HEK293 (cell line): ENCODE measurements around the gene IL16.

Experiments
- ATF2 ChIP-seq: fragments of 450-650 bp; formaldehyde crosslinking; IDR thresholded peaks from 2 replicates; pipeline ENCODE4 v1.5.1; 2016; ENCODE audit warnings: missing biosample characterization, missing genetic modification characterization, low read depth
- BCL11B ChIP-seq: fragments of 450-650 bp; formaldehyde crosslinking; IDR thresholded peaks from 2 replicates; pipeline ENCODE4 v1.5.1; 2016; ENCODE audit warnings: low read depth, missing biosample characterization, missing genetic modification characterization
- FEZF1 ChIP-seq: fragments of 450-650 bp; formaldehyde crosslinking; IDR thresholded peaks from 2 replicates; pipeline ENCODE4 v1.5.1; 2016; ENCODE audit warnings: missing biosample characterization, missing genetic modification characterization
- GFI1B ChIP-seq: fragments of 450-650 bp; formaldehyde crosslinking; IDR thresholded peaks from 2 replicates; pipeline ENCODE4 v1.5.1; 2016; ENCODE audit warnings: missing biosample characterization, missing genetic modification characterization
- IKZF3 ChIP-seq: fragments of 450-650 bp; IDR thresholded peaks from 2 replicates; pipeline ENCODE4 v1.5.0; 2018; ENCODE audit warnings: missing biosample characterization, mild to moderate bottlenecking, missing genetic modification characterization, moderate library complexity
- KLF1 ChIP-seq: fragments of 450-650 bp; formaldehyde crosslinking; IDR thresholded peaks from 2 replicates; pipeline ENCODE4 v1.5.1; 2016; ENCODE audit warnings: missing biosample characterization, missing genetic modification characterization
- KLF7 ChIP-seq: fragments of 450-650 bp; formaldehyde crosslinking; IDR thresholded peaks from 2 replicates; pipeline ENCODE4 v1.5.1; 2016; ENCODE audit warnings: missing biosample characterization, missing genetic modification characterization, borderline replicate concordance
- MZF1 ChIP-seq: fragments of 450-650 bp; formaldehyde crosslinking; IDR thresholded peaks from 2 replicates; pipeline ENCODE4 v1.5.1; 2017; ENCODE audit warnings: missing biosample characterization, missing genetic modification characterization, borderline replicate concordance
- OSR2 ChIP-seq: fragments of 450-650 bp; formaldehyde crosslinking; IDR thresholded peaks from 2 replicates; pipeline ENCODE4 v1.5.1; 2016; ENCODE audit warnings: missing biosample characterization, missing genetic modification characterization
- SCRT1 ChIP-seq: fragments of 450-650 bp; formaldehyde crosslinking; IDR thresholded peaks from 2 replicates; pipeline ENCODE4 v1.5.1; 2016; ENCODE audit warnings: missing biosample characterization, missing genetic modification characterization, borderline replicate concordance
- TRIM28 ChIP-seq: IDR thresholded peaks from 2 replicates; pipeline ENCODE4 v1.6.1; 2011; ENCODE audit warnings: low read length, control low read depth, borderline replicate concordance
- ZBTB17 ChIP-seq: fragments of 450-650 bp; formaldehyde crosslinking; IDR thresholded peaks from 2 replicates; pipeline ENCODE4 v1.5.1; 2016; ENCODE audit warnings: missing biosample characterization, missing genetic modification characterization
- ZBTB20 ChIP-seq: fragments of 450-650 bp; formaldehyde crosslinking; IDR thresholded peaks from 2 replicates; pipeline ENCODE4 v1.5.1; 2016; ENCODE audit warnings: missing biosample characterization, missing genetic modification characterization
- ZBTB21 ChIP-seq: fragments of 450-650 bp; formaldehyde crosslinking; IDR thresholded peaks from 2 replicates; pipeline ENCODE4 v1.5.1; 2017; ENCODE audit warnings: missing biosample characterization, missing genetic modification characterization
- ZBTB48 ChIP-seq: fragments of 450-650 bp; formaldehyde crosslinking; IDR thresholded peaks from 2 replicates; pipeline ENCODE4 v1.5.1; 2016; ENCODE audit warnings: missing biosample characterization, missing genetic modification characterization
- ZFP3 ChIP-seq: fragments of 450-650 bp; formaldehyde crosslinking; IDR thresholded peaks from 2 replicates; pipeline ENCODE4 v1.5.1; 2016; ENCODE audit warnings: low read depth, missing biosample characterization, missing genetic modification characterization
- ZIC2 ChIP-seq: fragments of 450-650 bp; formaldehyde crosslinking; IDR thresholded peaks from 2 replicates; pipeline ENCODE4 v1.5.1; 2016; ENCODE audit warnings: missing biosample characterization, missing genetic modification characterization
- ZNF121 ChIP-seq: fragments of 450-650 bp; formaldehyde crosslinking; IDR thresholded peaks from 2 replicates; pipeline ENCODE4 v1.5.1; 2016; ENCODE audit warnings: missing biosample characterization, missing genetic modification characterization
- ZNF132 ChIP-seq: fragments of 450-650 bp; formaldehyde crosslinking; IDR thresholded peaks from 2 replicates; pipeline ENCODE4 v1.5.1; 2017; ENCODE audit warnings: missing biosample characterization, missing genetic modification characterization, borderline replicate concordance
- ZNF19 ChIP-seq: fragments of 450-650 bp; formaldehyde crosslinking; IDR thresholded peaks from 2 replicates; pipeline ENCODE4; 2016; ENCODE audit warnings: missing biosample characterization, missing genetic modification characterization, low read depth
- ZNF248 ChIP-seq: fragments of 450-650 bp; formaldehyde crosslinking; IDR thresholded peaks from 2 replicates; pipeline ENCODE4 v1.5.1; 2017; ENCODE audit warnings: missing biosample characterization, missing genetic modification characterization
- ZNF302 ChIP-seq: fragments of 450-650 bp; formaldehyde crosslinking; IDR thresholded peaks from 2 replicates; pipeline ENCODE4 v1.5.1; 2016; ENCODE audit warnings: missing biosample characterization, missing genetic modification characterization, low read depth
- ZNF335 ChIP-seq: fragments of 450-650 bp; formaldehyde crosslinking; conservative IDR thresholded peaks from 2 replicates; pipeline ENCODE4 v1.5.1; 2016; ENCODE audit warnings: missing biosample characterization, missing genetic modification characterization
- ZNF341 ChIP-seq: fragments of 450-650 bp; formaldehyde crosslinking; IDR thresholded peaks from 2 replicates; pipeline ENCODE4; 2016; ENCODE audit warnings: low read depth, missing biosample characterization, missing genetic modification characterization
- ZNF423 ChIP-seq: fragments of 450-650 bp; formaldehyde crosslinking; IDR thresholded peaks from 2 replicates; pipeline ENCODE4 v1.5.1; 2016; ENCODE audit warnings: missing biosample characterization, missing genetic modification characterization
- ZNF433 ChIP-seq: fragments of 450-650 bp; formaldehyde crosslinking; IDR thresholded peaks from 2 replicates; pipeline ENCODE4 v1.5.1; 2016; ENCODE audit warnings: missing biosample characterization, missing genetic modification characterization, low read depth
- ZNF677 ChIP-seq: fragments of 450-650 bp; IDR thresholded peaks from 2 replicates; pipeline ENCODE4 v1.5.0; 2018; ENCODE audit warnings: missing biosample characterization, mild to moderate bottlenecking, missing genetic modification characterization, moderate library complexity
- ZNF768 ChIP-seq: fragments of 450-650 bp; formaldehyde crosslinking; IDR thresholded peaks from 2 replicates; pipeline ENCODE4 v1.5.1; 2018; ENCODE audit warnings: missing biosample characterization, mild to moderate bottlenecking, missing genetic modification characterization
- ZNF777 ChIP-seq: fragments of 450-650 bp; formaldehyde crosslinking; IDR thresholded peaks from 2 replicates; pipeline ENCODE4 v1.5.1; 2017; ENCODE audit warnings: missing biosample characterization, missing genetic modification characterization, borderline replicate concordance
- ZSCAN16 ChIP-seq: fragments of 450-650 bp; formaldehyde crosslinking; IDR thresholded peaks from 2 replicates; pipeline ENCODE4 v1.5.1; 2016; ENCODE audit warnings: missing biosample characterization, missing genetic modification characterization
- ZSCAN5A ChIP-seq: fragments of 450-650 bp; formaldehyde crosslinking; IDR thresholded peaks from 2 replicates; pipeline ENCODE4 v1.5.1; 2016; ENCODE audit warnings: missing biosample characterization, missing genetic modification characterization
- ZXDB ChIP-seq: fragments of 450-650 bp; formaldehyde crosslinking; IDR thresholded peaks from 2 replicates; pipeline ENCODE4 v1.5.1; 2016; ENCODE audit warnings: missing biosample characterization, missing genetic modification characterization
- TF ChIP-seq, protein P1 (sequence below): fragments of 450-650 bp; formaldehyde crosslinking; IDR thresholded peaks from 2 replicates; pipeline ENCODE4 v1.5.1; 2016; ENCODE audit warnings: missing biosample characterization, missing genetic modification characterization
- TF ChIP-seq, protein P2 (sequence below): fragments of 450-650 bp; formaldehyde crosslinking; optimal IDR thresholded peaks from 2 replicates; pipeline ENCODE3; 2016; ENCODE audit warnings: missing biosample characterization, mild to moderate bottlenecking, missing genetic modification characterization
- TF ChIP-seq, protein P3 (sequence below): fragments of 450-650 bp; formaldehyde crosslinking; IDR thresholded peaks from 2 replicates; pipeline ENCODE4 v1.5.1; 2016; ENCODE audit warnings: missing biosample characterization, missing genetic modification characterization

IL16 gene

DNA sequence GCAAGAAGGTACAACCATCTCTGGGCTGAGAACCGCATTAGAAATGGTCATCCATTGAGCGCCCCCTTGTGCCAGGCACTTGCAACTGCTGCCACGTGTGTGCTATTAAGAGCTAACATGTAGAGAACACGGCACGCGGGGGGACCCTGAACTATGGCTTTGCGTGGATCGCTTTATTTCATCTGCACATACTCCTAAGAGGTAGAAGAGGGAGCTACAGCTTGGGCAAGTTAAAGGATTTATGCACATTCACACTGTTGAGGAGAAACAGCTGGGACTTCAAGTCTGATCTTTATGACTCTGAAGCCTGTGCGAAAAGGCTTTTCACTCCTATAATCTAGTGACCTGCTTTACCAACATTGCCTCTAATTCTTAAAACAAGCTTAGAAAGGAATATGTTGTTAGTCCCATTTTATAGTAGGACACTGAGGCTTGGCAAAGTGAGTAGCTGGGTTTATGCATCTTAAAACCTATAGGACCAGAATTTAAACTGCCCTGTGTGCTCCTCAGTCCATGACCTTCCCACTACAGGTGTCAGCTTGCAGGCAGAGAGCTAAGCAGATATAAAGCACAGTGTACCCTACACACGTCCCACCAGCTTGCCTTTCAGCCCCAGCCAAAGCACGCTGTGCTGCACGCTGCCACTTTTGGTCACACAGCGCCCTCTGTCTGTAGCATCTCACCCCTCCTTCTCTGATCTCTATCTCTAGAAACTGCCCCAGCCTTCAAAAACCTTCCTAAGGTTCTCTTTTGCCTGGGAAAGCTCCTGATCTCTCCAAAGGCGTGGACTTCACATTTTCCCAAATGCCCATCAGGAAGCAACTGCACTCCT is 69.5 kb downstream of the IL16 start (continued):
- TF ChIP-seq, protein P1, sequence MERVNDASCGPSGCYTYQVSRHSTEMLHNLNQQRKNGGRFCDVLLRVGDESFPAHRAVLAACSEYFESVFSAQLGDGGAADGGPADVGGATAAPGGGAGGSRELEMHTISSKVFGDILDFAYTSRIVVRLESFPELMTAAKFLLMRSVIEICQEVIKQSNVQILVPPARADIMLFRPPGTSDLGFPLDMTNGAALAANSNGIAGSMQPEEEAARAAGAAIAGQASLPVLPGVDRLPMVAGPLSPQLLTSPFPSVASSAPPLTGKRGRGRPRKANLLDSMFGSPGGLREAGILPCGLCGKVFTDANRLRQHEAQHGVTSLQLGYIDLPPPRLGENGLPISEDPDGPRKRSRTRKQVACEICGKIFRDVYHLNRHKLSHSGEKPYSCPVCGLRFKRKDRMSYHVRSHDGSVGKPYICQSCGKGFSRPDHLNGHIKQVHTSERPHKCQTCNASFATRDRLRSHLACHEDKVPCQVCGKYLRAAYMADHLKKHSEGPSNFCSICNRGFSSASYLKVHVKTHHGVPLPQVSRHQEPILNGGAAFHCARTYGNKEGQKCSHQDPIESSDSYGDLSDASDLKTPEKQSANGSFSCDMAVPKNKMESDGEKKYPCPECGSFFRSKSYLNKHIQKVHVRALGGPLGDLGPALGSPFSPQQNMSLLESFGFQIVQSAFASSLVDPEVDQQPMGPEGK: peak; percentile 45; the same call in 1 of the 2 replicates
- TF ChIP-seq OSR2 (tag by site-specific recombination): no peak
- TF ChIP-seq ATF2 (tag by site-specific recombination): no peak
- no peak for TF ChIP-seq ZNF777 (tag by site-specific recombination)
- TF ChIP-seq IKZF3 (tag by site-specific recombination): no peak
- TF ChIP-seq ZNF132 (tag by site-specific recombination): no peak
- no peak for TF ChIP-seq ZNF19 (tag by site-specific recombination)
- TF ChIP-seq ZXDB (tag by site-specific recombination): no peak
- TF ChIP-seq ZNF433 (tag by site-specific recombination): no peak
- no peak for TF ChIP-seq ZBTB48
- TF ChIP-seq, protein P2, sequence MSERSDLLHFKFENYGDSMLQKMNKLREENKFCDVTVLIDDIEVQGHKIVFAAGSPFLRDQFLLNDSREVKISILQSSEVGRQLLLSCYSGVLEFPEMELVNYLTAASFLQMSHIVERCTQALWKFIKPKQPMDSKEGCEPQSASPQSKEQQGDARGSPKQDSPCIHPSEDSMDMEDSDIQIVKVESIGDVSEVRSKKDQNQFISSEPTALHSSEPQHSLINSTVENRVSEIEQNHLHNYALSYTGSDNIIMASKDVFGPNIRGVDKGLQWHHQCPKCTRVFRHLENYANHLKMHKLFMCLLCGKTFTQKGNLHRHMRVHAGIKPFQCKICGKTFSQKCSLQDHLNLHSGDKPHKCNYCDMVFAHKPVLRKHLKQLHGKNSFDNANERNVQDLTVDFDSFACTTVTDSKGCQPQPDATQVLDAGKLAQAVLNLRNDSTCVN (tag by site-specific recombination): no peak
- TF ChIP-seq ZNF335 (tag by site-specific recombination): peak; percentile 65
- TF ChIP-seq ZSCAN5A: no peak
- 0 out of 2 replicates have a peak, but pooled peaks have one; percentile 38 for TF ChIP-seq SCRT1
- TF ChIP-seq KLF1 (tag by site-specific recombination): no peak
- no peak for TF ChIP-seq ZNF341 (tag by site-specific recombination)
- TF ChIP-seq ZBTB21 (tag by site-specific recombination): no peak
- TF ChIP-seq FEZF1 (tag by site-specific recombination): no peak
- TF ChIP-seq ZBTB20 (tag by site-specific recombination): no peak
- TF ChIP-seq TRIM28: no peak; the same call in 1 of the 2 replicates
- TF ChIP-seq KLF7: no peak
- no peak for TF ChIP-seq ZFP3 (tag by site-specific recombination)
- peak; percentile 34; the same call in 1 of the 2 replicates for TF ChIP-seq ZNF768 (tag by site-specific recombination)
- TF ChIP-seq, protein P3, sequence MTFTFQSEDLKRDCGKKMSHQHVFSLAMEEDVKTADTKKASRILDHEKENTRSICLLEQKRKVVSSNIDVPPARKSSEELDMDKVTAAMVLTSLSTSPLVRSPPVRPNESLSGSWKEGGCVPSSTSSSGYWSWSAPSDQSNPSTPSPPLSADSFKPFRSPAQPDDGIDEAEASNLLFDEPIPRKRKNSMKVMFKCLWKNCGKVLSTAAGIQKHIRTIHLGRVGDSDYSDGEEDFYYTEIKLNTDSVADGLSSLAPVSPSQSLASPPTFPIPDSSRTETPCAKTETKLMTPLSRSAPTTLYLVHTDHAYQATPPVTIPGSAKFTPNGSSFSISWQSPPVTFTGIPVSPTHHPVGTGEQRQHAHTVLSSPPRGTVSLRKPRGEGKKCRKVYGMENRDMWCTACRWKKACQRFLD: no peak
- no peak for TF ChIP-seq ZIC2 (tag by site-specific recombination)
- no peak for TF ChIP-seq ZNF423
- no peak for TF ChIP-seq ZNF121
- TF ChIP-seq ZNF677 (tag by site-specific recombination): no peak
- TF ChIP-seq ZNF302: no peak
- no peak for TF ChIP-seq GFI1B (tag by site-specific recombination)
- TF ChIP-seq ZBTB17 (tag by site-specific recombination): peak; percentile 28; the same call in 1 of the 2 replicates
- TF ChIP-seq BCL11B (tag by site-specific recombination): no peak
- no peak for TF ChIP-seq ZNF248 (tag by site-specific recombination)
- no peak for TF ChIP-seq ZSCAN16
- no peak for TF ChIP-seq MZF1
